ENCODE data around the gene AASS.

DNA sequence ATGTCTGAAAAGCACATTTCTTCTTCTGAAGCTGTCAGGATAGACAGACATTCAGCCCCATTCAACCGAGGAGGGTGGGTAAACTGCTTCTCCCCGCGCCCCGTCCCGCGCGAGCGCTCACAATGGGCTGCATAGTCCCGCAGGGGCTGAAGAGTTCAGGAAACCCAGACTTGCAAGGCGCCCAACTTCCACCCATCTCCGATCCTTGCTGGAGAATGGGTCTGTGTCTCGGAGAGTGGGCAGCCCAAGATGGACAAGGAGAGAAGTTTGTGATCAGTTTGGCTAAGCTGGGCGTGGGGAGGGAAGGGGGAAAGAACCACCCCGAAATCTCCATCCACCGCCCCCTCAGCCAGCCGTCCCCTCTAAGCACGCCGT is 686 bp downstream of the AASS start:
- TF ChIP-seq POLR2AphosphoS5 (IDR thresholded peaks at IDR 0.05; ENCODE audit: low read depth, low read length) (no peak), SIN3A (IDR thresholded peaks at IDR 0.05; ENCODE audit: borderline replicate concordance, insufficient read depth, low read length) (no peak), REST (IDR thresholded peaks at IDR 0.05; ENCODE audit: insufficient read depth in 1 of 2, low read depth in 2 of 2, low read length in 2 of 2) (no peak), TAF1 (IDR thresholded peaks at IDR 0.05; ENCODE audit: borderline replicate concordance, insufficient read depth, low read length) (no peak)
